ENCODE data around the gene LIN7C. TPM values are rescaled to one million over a fixed set of nuclear protein-coding genes. Genes with fewer than 3 reads are reported as not detected.
A peak's percentile ranks its signal among the peaks of the same experiment; 100 is the strongest.

LIN7C gene
- total RNA-seq: 10 to 100 TPM; 16.9 to 23.5 TPM

DNA sequence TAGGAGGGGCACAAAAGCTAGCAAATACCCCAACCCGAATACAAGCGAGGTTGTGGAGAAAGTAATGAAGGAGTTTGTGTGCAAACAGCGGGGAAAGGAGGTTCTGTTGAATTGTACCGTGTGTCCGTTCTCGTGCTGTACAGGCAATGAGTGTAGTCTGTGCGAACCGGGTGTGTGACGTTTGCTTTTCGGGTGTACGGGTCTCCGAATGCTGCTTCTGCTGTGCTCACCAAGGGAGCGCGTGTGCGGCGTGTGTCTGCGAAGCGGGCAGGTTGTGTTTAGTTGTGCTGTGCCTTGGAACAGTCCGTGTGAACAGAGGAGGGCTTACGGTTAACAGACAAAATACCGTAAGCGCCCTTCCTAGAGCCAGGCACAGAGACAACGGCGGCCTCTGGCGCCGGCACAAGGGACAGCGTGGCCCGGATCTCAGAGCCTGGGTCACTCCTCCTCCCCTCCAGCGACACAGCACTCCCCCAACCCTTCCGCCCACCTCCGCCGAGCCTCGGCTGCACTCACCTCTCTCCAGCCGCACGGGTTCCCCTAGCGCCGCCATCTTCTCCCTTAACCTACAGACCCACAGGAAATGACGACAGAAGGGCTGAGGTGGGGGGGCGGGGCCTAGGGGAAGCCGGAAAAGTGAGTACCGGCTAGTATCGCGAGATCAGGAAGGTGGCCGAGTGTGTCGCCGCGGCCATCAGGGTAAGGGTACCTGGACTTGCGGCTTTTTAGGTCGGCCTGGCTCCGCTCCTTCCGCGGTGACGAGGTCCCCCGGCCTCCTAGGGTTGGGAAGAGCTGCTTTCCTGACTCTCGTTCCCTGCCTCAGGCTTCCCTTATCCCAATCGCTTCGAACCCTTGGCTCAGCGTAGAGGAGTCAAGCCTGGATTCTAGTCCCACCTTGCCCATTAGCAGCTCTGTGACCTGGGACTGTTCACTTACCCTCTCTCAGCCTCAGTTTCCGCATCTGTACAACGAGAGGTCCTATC lies at the start of gene LIN7C:
Gene LIN7C, minus strand, starts transcription at position 570 of the 983 bp plus-strand sequence. Its CDS starts 17 bp downstream, at position 553.
- peaks cover 42% of the 10 kb centered on the region for H3K4me1 Mint-ChIP-seq (ENCODE audit: low read depth)
- DNase-seq (peak; percentile 87 to 92), ATAC-seq (replicated peaks in 1 of 2) (peak; percentile 94 to 97)
- H3K36me3 Mint-ChIP-seq (ENCODE audit: insufficient read depth in 2 of 2): peaks cover 1 to 10% of the 10 kb centered on the region in 2 donors
- H3K27me3 Mint-ChIP-seq (ENCODE audit: low read depth): no peaks in the 10 kb centered on the region
- peak within 1 kb of the TSS; percentile 96 for H3K27ac Mint-ChIP-seq
- peak within 1 kb of the TSS; percentile 98 to 99 for H3K4me3 Mint-ChIP-seq
- no peaks in the 10 kb centered on the region for H3K9me3 Mint-ChIP-seq

DNA sequence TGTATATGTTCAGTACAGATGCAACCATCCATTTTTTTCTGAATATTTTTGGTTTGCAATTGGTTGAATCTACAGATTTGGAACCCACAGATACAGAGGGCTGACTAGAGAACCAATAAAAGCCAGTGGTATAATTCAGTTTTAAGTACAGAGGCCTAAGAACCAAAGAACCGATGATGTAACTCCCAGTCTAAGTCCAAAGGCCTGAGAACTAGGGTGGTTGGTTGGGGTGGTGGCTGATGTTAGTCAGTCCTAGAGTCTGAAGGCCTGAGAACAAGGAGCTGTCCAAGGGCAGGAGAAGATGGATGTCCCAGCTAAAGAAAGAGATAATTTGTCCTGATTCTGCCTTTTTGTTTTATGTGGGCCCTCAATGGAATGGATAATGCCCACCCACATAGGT lies 48.7 kb upstream of the LIN7C start:
- no peaks in the 10 kb centered on the region for H3K27me3 Mint-ChIP-seq (ENCODE audit: low read depth)
- H3K4me1 Mint-ChIP-seq (ENCODE audit: low read depth): no peaks in the 10 kb centered on the region
- no peak overlapping the region for H3K27ac Mint-ChIP-seq
- no peak for ATAC-seq (replicated peaks in 1 of 2)
- H3K36me3 Mint-ChIP-seq (ENCODE audit: insufficient read depth in 2 of 2): no peaks in the 10 kb centered on the region
- no peak for DNase-seq
- no peaks in the 10 kb centered on the region for H3K9me3 Mint-ChIP-seq
- no peak overlapping the region for H3K4me3 Mint-ChIP-seq

GRCh38 chr11:27553186-27553585 lies 46.6 kb upstream of the LIN7C start:
- Mint-ChIP-seq H3K4me1 (ENCODE audit: low read depth) (no peaks in the 10 kb centered on the region), H3K36me3 (ENCODE audit: insufficient read depth in 2 of 2) (no peaks in the 10 kb centered on the region), H3K27ac (no peak overlapping the region), H3K9me3 (no peaks in the 10 kb centered on the region), H3K4me3 (no peak overlapping the region), H3K27me3 (ENCODE audit: low read depth) (no peaks in the 10 kb centered on the region)
- DNase-seq (no peak), ATAC-seq (replicated peaks in 1 of 2) (no peak)

GRCh38 chr11:27552341-27552740 lies 45.8 kb upstream of the LIN7C start:
- H3K4me1 Mint-ChIP-seq (ENCODE audit: low read depth): no peaks in the 10 kb centered on the region
- DNase-seq: no peak
- H3K27me3 Mint-ChIP-seq (ENCODE audit: low read depth): no peaks in the 10 kb centered on the region
- ATAC-seq (replicated peaks in 1 of 2): no peak
- no peaks in the 10 kb centered on the region for H3K36me3 Mint-ChIP-seq (ENCODE audit: insufficient read depth in 2 of 2)
- no peak overlapping the region for H3K4me3 Mint-ChIP-seq
- no peak overlapping the region for H3K27ac Mint-ChIP-seq
- H3K9me3 Mint-ChIP-seq: no peaks in the 10 kb centered on the region

DNA sequence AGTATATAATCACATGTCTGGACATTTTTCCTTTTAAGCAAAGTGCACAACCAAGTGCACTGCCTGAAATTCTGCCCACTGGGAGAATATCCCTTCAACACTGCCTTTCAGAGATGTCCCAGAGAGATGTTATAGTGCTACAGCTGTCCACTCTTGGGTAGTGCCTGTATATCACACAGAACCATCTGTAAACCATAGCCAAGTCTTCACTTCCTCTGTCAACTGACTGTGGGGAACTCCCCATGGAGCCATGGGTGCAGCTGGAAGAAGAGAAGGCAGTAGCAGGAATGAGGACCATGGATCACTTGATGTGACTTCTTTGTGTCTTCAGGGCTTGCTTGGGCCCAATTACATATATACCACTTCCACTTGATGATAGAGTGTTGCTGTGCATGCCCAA lies 44.6 kb upstream of the LIN7C start:
- Mint-ChIP-seq H3K9me3 (no peaks in the 10 kb centered on the region), H3K4me1 (ENCODE audit: low read depth) (no peaks in the 10 kb centered on the region), H3K4me3 (no peak overlapping the region), H3K27me3 (ENCODE audit: low read depth) (no peaks in the 10 kb centered on the region), H3K27ac (no peak overlapping the region), H3K36me3 (ENCODE audit: insufficient read depth in 2 of 2) (no peaks in the 10 kb centered on the region)
- DNase-seq (no peak), ATAC-seq (replicated peaks in 1 of 2) (no peak)

DNA sequence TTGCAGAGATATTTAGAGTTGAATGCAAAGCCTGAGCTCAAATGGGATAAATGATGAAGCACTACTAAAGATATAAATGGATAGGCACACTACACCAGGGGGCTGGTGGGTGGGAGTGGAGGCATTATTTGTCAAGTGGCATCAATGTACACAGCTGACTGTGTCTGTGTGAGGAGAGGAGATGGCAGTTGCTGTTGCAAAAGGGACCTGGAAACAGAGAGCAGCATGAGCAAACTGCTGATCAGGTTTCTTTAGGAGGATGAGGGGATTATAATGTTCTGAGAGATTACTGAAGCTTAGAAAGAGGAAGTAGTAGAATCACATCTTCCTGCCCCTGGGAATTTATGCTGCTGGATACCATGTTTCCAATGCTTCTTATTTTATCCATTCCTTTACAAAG lies 39.4 kb upstream of the LIN7C start:
- ATAC-seq (replicated peaks in 1 of 2) (no peak), DNase-seq (no peak)
- Mint-ChIP-seq H3K9me3 (peaks cover 0 to 5% of the 10 kb centered on the region in 2 donors), H3K27me3 (ENCODE audit: low read depth) (no peaks in the 10 kb centered on the region), H3K36me3 (ENCODE audit: insufficient read depth in 2 of 2) (peaks cover 0 to 2% of the 10 kb centered on the region in 2 donors), H3K4me1 (ENCODE audit: low read depth) (no peaks in the 10 kb centered on the region), H3K4me3 (no peak overlapping the region), H3K27ac (no peak overlapping the region)

- DNase-seq (no peak), ATAC-seq (replicated peaks in 1 of 2) (no peak)
- H3K9me3 Mint-ChIP-seq: peaks cover 0 to 5% of the 10 kb centered on the region in 2 donors
- no peaks in the 10 kb centered on the region for H3K27me3 Mint-ChIP-seq (ENCODE audit: low read depth)
- H3K27ac Mint-ChIP-seq: no peak overlapping the region
- H3K4me3 Mint-ChIP-seq: no peak overlapping the region
- peaks cover 0 to 2% of the 10 kb centered on the region in 2 donors for H3K36me3 Mint-ChIP-seq (ENCODE audit: insufficient read depth in 2 of 2)
- H3K4me1 Mint-ChIP-seq (ENCODE audit: low read depth): no peaks in the 10 kb centered on the region
These were observed 38.5 kb upstream of the LIN7C start for GRCh38 chr11:27545035-27545434.

DNA sequence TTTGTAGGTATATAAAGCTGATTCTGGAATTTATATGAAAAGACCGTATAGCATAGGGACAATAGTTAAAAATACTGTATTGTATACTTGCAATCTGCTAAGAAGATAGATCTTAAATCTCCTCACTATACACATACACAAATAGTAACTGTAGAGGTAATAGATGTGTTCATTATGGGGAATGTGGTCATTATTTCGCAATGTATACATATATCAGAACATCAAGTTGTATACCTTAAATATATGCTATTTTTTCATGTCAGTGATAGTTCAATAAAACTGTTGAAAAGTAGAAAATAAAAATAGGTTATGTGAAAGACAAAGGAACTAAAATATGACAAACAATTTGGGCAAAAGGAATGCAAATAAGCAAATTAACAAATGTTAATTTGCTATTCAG lies 35.2 kb upstream of the LIN7C start:
- H3K9me3 Mint-ChIP-seq: peaks cover 0 to 5% of the 10 kb centered on the region in 2 donors
- H3K27me3 Mint-ChIP-seq (ENCODE audit: low read depth): no peaks in the 10 kb centered on the region
- no peak overlapping the region for H3K27ac Mint-ChIP-seq
- no peak for DNase-seq
- no peaks in the 10 kb centered on the region for H3K4me1 Mint-ChIP-seq (ENCODE audit: low read depth)
- no peak for ATAC-seq (replicated peaks in 1 of 2)
- H3K36me3 Mint-ChIP-seq (ENCODE audit: insufficient read depth in 2 of 2): peaks cover 0 to 2% of the 10 kb centered on the region in 2 donors
- H3K4me3 Mint-ChIP-seq: no peak overlapping the region

DNA sequence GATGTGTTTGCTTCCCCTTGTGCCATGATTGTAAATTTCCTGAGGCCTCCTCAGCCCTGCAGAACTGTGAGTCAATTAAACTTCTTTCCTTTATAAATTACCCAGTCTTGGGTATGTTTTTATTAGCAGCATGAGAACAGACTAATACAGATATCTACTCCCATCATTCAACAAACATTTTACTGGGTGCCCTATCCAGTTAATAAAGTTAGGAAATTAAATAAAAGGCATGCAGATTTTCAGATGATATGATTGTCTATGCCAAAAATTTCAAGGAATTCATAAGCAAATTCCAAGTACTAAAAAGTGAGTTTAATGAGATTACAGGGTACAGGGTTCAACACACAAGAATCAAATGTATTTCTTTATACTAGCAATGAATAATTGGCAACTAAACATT lies 33.5 kb upstream of the LIN7C start:
- Mint-ChIP-seq H3K4me3 (no peak overlapping the region), H3K4me1 (ENCODE audit: low read depth) (no peaks in the 10 kb centered on the region), H3K27me3 (ENCODE audit: low read depth) (no peaks in the 10 kb centered on the region), H3K27ac (no peak overlapping the region), H3K9me3 (peaks cover 0 to 5% of the 10 kb centered on the region in 2 donors), H3K36me3 (ENCODE audit: insufficient read depth in 2 of 2) (peaks cover 0 to 2% of the 10 kb centered on the region in 2 donors)
- DNase-seq: no peak
- ATAC-seq (replicated peaks in 1 of 2): no peak

- H3K36me3 Mint-ChIP-seq (ENCODE audit: insufficient read depth in 2 of 2): no peaks in the 10 kb centered on the region
- no peaks in the 10 kb centered on the region for H3K4me1 Mint-ChIP-seq (ENCODE audit: low read depth)
- DNase-seq (no peak), ATAC-seq (replicated peaks in 1 of 2) (no peak)
- H3K4me3 Mint-ChIP-seq: no peak overlapping the region
- H3K27me3 Mint-ChIP-seq (ENCODE audit: low read depth): no peaks in the 10 kb centered on the region
- H3K9me3 Mint-ChIP-seq: no peaks in the 10 kb centered on the region
- H3K27ac Mint-ChIP-seq: no peak overlapping the region
These were observed 28.5 kb upstream of the LIN7C start for GRCh38 chr11:27535103-27535502.

GRCh38 chr11:27532652-27533325 lies 26.2 kb upstream of the LIN7C start:
- no peaks in the 10 kb centered on the region for H3K9me3 Mint-ChIP-seq
- no peaks in the 10 kb centered on the region for H3K27me3 Mint-ChIP-seq (ENCODE audit: low read depth)
- ATAC-seq (replicated peaks in 1 of 2): peak in 1 of 2 donors; percentile 32
- peak overlapping the region; percentile 17 for H3K27ac Mint-ChIP-seq
- no peak overlapping the region for H3K4me3 Mint-ChIP-seq
- no peaks in the 10 kb centered on the region for H3K36me3 Mint-ChIP-seq (ENCODE audit: insufficient read depth in 2 of 2)
- H3K4me1 Mint-ChIP-seq (ENCODE audit: low read depth): no peaks in the 10 kb centered on the region
- no peak for DNase-seq

DNA sequence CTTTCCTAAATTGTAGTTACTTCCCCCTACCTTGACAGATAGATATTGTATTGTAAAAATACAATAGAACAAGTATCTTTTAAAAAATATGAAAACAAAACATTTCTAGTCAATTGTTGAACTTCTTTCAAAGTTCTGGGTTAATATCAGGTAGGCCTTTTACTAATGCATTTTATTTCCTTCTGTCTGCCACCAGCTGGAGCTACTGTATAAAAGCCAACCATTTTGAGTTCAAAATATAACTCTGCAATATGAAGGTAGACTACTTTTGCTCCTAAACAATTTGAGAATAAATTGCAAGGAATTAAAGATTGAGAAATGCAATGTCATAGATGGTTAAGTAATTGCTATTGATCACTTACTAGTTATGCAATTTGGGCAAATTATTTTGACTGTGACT lies 22.1 kb upstream of the LIN7C start:
- ATAC-seq (replicated peaks in 1 of 2): no peak
- Mint-ChIP-seq H3K4me3 (no peak overlapping the region), H3K4me1 (ENCODE audit: low read depth) (no peaks in the 10 kb centered on the region), H3K9me3 (no peaks in the 10 kb centered on the region), H3K27me3 (ENCODE audit: low read depth) (no peaks in the 10 kb centered on the region), H3K27ac (no peak overlapping the region), H3K36me3 (ENCODE audit: insufficient read depth in 2 of 2) (no peaks in the 10 kb centered on the region)
- no peak for DNase-seq

GRCh38 chr11:27526535-27526934 lies 20.0 kb upstream of the LIN7C start:
- no peaks in the 10 kb centered on the region for H3K9me3 Mint-ChIP-seq
- no peaks in the 10 kb centered on the region for H3K36me3 Mint-ChIP-seq (ENCODE audit: insufficient read depth in 2 of 2)
- H3K4me1 Mint-ChIP-seq (ENCODE audit: low read depth): no peaks in the 10 kb centered on the region
- no peak overlapping the region for H3K27ac Mint-ChIP-seq
- ATAC-seq (replicated peaks in 1 of 2) (no peak), DNase-seq (no peak)
- no peak overlapping the region for H3K4me3 Mint-ChIP-seq
- no peaks in the 10 kb centered on the region for H3K27me3 Mint-ChIP-seq (ENCODE audit: low read depth)

All from activated T-cell treated with anti-CD3 and anti-CD28 coated beads, Interleukin-2, amount 50 U/mL, for 72 hours (primary cell).